Astrocyte of the spinal cord (primary cell): ENCODE data around the gene CCBE1.

ENCODE experiments used
- DNase-seq: peaks from one replicate; pipeline ENCODE4 v3.0.0; 2011; ENCODE audit warnings: low read depth, low spot score
- H3K4me3 ChIP-seq: 2 replicates; pipeline ENCODE4 v1.5.1; 2011; ENCODE audit warnings: low read depth, mild to moderate bottlenecking, low read length, moderate library complexity
- in situ Hi-C: cut with HindIII; loops from 2 replicates; pipeline ENCODE4 v1.10.0; 2017; ENCODE audit warnings: low sequenced_read_pairs
- TF ChIP-seq, protein P1 (sequence below): IDR thresholded peaks from 2 replicates; pipeline ENCODE4 v1.5.1; 2012; ENCODE audit warnings: low read depth, mild to moderate bottlenecking, low read length, inconsistent platforms

Gene CCBE1

DNA sequence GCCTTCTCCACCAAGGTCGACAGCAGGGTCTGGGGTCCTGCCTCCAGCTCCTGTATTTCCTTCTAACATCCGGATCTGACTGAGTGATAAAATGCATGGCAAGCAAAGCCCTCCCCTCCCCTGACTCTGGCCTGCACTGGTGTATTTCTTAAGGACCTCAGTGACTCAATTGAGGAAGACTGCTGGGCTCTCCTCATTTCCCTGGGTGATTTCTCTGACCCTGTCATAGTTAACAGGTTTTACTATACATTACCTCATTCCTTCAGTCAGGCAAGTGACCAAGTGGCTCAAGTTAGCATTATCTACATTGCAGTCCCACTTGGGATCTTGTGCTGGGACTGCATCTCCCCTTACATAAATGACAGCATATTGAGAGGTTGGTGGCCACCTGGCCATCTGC is 38.8 kb upstream of the CCBE1 start:
- no peak for DNase-seq
- in situ Hi-C loops, result no loop called here
- TF ChIP-seq, protein P1, sequence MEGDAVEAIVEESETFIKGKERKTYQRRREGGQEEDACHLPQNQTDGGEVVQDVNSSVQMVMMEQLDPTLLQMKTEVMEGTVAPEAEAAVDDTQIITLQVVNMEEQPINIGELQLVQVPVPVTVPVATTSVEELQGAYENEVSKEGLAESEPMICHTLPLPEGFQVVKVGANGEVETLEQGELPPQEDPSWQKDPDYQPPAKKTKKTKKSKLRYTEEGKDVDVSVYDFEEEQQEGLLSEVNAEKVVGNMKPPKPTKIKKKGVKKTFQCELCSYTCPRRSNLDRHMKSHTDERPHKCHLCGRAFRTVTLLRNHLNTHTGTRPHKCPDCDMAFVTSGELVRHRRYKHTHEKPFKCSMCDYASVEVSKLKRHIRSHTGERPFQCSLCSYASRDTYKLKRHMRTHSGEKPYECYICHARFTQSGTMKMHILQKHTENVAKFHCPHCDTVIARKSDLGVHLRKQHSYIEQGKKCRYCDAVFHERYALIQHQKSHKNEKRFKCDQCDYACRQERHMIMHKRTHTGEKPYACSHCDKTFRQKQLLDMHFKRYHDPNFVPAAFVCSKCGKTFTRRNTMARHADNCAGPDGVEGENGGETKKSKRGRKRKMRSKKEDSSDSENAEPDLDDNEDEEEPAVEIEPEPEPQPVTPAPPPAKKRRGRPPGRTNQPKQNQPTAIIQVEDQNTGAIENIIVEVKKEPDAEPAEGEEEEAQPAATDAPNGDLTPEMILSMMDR, result no peak
- H3K4me3 ChIP-seq, result no peak overlapping the region

DNA sequence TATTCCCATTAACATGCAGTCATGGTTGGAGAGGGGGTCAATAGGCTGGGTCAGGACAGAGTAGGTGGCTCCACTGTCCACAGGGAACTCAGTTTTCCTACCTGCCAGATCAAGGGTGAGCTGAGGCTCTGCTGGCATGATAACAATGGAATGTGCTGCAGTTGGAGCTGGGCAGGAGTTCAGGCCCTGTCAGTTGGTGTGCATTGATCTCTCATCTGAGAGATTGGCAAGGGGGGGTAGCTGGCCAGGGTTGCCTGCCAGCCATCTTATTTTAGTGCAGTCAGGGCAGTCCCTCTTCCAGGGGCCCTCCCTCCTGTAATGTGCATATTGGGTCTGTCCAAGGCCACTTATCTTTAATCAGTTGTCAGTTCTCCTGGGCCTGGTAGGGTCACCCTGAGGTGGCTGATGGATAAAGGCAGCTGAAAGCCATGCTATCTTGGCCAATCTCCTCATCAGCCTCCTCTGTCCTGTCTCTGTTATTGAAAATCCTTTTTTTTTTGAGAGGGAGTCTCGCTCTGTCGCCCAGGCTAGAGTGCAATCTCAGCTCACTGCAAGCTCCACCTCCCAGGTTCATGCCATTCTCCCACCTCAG is 38.1 kb upstream of the CCBE1 start:
- no peak overlapping the region for H3K4me3 ChIP-seq
- TF ChIP-seq, protein P1, result no peak
- in situ Hi-C loops, result no loop called here
- DNase-seq, result no peak

DNA sequence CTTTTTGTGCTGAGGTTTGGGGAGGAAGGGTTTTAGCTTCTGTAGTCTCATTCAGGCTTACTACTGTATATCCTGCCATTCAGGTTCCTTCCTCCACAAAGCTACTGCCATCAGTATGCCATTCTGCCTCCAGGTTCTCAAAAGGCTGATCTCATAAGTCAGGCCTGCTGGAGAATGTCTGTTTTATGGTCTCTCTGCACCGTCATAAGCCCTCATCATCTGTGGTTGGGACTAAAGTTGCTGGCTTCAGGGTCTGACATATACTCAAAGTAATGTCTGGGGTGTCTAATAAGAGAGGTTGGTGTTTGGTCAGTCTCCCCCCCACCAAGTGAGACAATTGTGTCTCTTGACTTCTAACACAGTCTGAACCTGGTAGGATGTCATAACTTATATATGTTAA is 36.2 kb upstream of the CCBE1 start:
- in situ Hi-C loops, result no loop called here
- TF ChIP-seq, protein P1, result no peak
- no peak for DNase-seq
- H3K4me3 ChIP-seq, result no peak overlapping the region

DNA sequence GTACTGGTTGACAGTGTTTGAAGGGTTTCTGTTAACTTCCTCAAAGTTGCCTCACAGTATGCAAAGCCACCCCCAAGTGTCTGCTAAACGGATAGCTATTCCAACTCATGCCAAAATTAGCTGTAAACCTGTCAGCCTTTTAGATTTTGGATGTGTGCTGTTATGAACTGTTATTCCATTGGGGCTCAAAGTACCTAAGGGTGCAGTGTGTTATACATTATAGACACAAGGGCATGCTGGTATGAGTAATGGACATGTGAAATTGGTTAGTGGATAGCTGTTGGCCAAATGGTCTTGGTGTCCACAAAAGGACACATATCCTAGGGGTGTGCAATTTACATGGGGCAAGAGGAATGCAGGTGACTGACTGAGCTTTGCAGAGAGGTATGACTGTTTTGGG is 33.7 kb upstream of the CCBE1 start:
- DNase-seq, result no peak
- in situ Hi-C loops, result no loop called here
- H3K4me3 ChIP-seq, result no peak overlapping the region
- TF ChIP-seq, protein P1, result no peak

DNA sequence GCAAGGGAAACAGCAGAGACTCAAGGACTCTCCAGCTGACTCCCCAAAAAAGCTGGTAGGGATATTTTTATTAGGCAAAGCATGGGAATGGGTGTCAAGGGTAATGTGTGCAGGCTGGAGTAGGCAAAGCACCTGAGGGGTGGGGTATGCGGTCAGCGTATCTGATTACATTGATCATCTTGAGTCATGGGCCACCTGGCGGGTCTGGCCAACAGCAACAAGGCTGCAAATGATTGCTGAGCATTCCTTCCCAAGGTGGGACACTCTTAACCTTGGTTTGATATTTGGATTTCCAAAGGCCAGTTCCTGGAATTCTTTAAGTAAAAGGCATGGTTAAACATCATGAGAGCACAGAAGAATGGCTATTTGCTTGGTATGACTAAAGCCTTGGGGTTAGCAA is 32.6 kb upstream of the CCBE1 start:
- in situ Hi-C loops, result no loop called here

DNA sequence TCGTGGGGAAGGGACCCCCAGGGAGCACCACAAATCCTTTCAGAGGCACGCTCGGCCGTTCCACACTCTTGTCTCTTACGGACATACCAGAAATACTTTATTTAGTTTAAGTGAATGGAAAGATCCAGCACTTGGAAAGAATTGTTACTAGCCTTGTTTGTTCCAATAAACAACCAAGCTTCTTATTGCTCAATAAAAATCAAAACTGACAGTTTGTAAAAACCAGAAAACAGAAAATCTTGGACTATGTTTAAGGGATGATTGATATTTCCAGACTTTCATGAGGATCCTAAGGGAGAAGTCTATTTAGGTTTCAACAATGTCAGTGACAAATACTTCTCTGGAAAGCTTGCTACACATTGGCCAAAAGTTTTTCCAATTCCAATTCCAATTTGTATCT is 31.6 kb upstream of the CCBE1 start:
- TF ChIP-seq, protein P1, result no peak
- DNase-seq, result no peak
- in situ Hi-C loops, result no loop called here
- no peak overlapping the region for H3K4me3 ChIP-seq

More for the DNA sequence above, 32.6 kb upstream of the CCBE1 start:
- DNase-seq, result no peak
- TF ChIP-seq, protein P1, result no peak
- no peak overlapping the region for H3K4me3 ChIP-seq

DNA sequence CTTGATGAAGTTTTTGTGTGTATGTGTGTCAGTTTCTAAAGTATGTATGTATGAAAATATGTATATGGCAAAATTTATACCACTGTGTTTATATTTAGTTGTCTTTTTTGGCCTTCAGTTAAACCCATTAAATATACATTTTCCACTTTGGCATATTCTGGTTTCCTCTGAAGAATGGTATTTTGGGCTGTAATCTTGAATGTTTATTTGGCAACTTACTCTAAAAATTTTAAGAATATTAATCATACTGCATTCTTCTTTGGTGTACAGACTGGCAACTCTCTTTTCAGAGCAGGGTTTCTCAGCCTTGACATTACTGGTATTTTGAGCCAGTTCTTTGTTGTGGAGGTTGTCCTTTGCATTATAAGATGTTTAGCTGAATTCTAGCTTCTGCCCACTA is 27.9 kb upstream of the CCBE1 start:
- TF ChIP-seq, protein P1, result no peak
- in situ Hi-C loops, result no loop called here
- DNase-seq, result no peak
- no peak overlapping the region for H3K4me3 ChIP-seq
